GM20000 (cell line): ENCODE results near the gene CEP20.

Experiments used
- DNase-seq: peaks from one replicate; pipeline ENCODE4 v3.0.0; 2012; ENCODE audit warnings: low spot score
- CTCF ChIP-seq: IDR thresholded peaks from 2 replicates; pipeline ENCODE4 v1.5.1; 2012; ENCODE audit warnings: mild to moderate bottlenecking, control low read depth; ENCODE audit errors: extremely low read depth, missing control alignments

Gene CEP20

DNA sequence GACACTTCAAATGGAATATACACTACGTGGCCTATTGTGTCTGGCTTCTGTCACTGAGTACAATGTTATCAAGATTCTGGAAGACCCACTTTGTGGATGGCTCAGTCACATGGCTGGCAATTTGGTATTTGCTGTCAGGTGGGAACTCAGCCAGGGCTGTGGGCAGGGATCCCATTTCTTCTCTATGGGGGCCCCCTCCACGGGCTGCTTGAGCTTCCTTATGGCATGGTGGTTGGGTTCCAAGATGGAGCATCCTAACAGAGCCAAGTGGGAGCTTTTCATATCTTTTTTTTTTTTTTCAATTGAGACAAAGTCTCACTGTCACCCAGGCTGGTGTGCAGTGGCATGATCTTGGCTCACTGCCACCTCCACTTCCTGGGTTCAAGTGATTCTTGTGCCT lies 18.0 kb upstream of the CEP20 start:
- TF ChIP-seq CTCF, result no peak

DNA sequence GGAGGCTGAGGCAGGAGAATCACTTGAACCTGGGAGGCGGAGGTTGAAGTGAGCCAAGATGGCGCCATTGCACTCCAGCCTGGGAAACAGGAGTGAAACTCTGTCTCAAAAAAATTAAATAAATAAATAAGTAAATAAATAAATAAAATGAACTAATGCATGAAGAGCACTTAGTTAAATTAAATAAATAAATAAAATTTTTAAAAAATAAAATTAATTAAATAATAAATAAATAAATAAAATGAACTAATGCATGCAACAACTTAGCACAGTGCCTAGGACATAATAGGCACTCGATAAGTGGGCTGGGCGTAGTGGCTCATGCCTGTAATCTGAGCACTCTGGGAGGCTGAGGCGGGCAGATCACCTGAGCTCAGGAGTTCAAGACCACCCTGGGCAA lies 15.6 kb upstream of the CEP20 start:
- TF ChIP-seq CTCF, result no peak

More for the DNA sequence above, 18.0 kb upstream of the CEP20 start:
- DNase-seq, result no peak

DNA sequence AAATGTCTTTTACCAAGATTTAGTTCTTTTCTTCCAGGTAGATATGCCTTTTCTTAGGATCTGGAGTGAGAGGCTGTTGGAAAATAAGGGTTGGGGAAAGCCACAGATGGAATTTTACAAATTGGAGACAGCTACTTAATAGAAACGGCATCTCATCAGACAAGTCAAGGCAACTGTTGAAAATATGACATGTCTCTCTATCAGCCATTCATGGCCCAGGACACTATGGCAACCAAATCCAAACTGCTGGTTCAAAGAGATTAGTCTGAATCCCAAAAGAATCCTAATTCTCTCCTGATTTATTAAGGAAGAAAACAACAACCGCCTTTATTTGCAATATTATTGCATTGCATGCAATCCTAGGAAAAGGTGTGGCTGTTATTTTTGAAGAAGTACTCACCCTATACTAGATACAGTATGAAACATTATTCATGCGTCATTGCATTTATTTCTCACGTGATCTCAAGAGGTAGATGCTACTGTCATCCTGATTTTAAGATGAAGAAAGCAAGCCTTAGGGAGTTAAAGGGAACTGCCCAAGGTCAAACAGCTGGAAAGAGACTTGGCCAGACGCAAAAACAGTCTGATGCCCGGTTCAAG lies 12.6 kb upstream of the CEP20 start:
- no peak for DNase-seq
- no peak for TF ChIP-seq CTCF

More for the DNA sequence above, 15.6 kb upstream of the CEP20 start:
- DNase-seq, result no peak

- TF ChIP-seq CTCF, result no peak
- no peak for DNase-seq
Observed at GRCh38 chr16:15900357-15900756, 12.0 kb upstream of the CEP20 start.

DNA sequence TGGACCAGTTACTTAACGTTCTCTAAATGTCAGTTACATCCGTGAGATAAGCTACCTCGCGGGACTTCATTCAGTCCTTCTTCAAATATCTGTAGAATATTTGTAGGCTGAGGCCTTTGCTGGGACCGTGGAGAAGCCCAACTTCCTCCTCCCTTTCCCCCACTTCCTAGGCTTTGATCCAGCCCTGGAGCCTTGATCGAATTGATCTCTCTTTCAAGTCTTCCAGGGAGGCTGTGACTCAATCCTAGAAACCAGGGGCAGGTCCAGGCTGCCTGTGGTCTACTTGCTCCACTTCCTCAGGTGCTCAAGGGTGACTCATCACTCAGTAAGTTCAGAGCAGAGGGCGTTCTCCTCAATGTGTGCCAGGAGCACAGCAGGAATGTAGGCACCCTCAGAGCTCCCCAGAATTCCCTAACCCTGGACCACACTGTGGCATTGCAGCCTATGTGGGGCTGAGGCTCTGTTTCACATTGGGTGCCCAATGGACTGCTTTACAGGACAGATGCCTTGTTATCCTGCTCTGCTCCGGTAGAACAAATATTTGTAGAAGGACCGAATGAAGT lies 11.2 kb upstream of the CEP20 start:
- no peak for TF ChIP-seq CTCF

GRCh38 chr16:15898654-15899053 lies 10.3 kb upstream of the CEP20 start:
- no peak for DNase-seq
- no peak for TF ChIP-seq CTCF

More for the DNA sequence above, 11.2 kb upstream of the CEP20 start:
- DNase-seq, result peak; percentile 35

GRCh38 chr16:15897834-15898254 lies 9.4 kb upstream of the CEP20 start:
- DNase-seq, result peak; percentile 69

More at GRCh38 chr16:15897834-15898254, 9.4 kb upstream of the CEP20 start:
- no peak for TF ChIP-seq CTCF
